Endothelial cell of umbilical vein (primary cell): ENCODE measurements around the gene SRBD1.

Source experiments
- POLR2A ChIP-seq: IDR thresholded peaks from 2 replicates; pipeline ENCODE4 v1.6.1; 2012; ENCODE audit warnings: low read depth, mild to moderate bottlenecking, control low read depth, low read length
- TF ChIP-seq, protein P1 (sequence below), 2 donors: IDR thresholded peaks; 1 replicate in 1 of 2; 2 replicates in 1 of 2; pipeline ENCODE4 v1.5.1; 2011; ENCODE audit warnings: low read length in 2 of 2, mild to moderate bottlenecking in 2 of 2, moderate library complexity in 2 of 2, control low read depth in 1 of 2, inconsistent platforms in 1 of 2, low read depth in 1 of 2; ENCODE audit not compliant: insufficient read depth in 1 of 2; ENCODE audit errors: extremely low read depth in 1 of 2

DNA sequence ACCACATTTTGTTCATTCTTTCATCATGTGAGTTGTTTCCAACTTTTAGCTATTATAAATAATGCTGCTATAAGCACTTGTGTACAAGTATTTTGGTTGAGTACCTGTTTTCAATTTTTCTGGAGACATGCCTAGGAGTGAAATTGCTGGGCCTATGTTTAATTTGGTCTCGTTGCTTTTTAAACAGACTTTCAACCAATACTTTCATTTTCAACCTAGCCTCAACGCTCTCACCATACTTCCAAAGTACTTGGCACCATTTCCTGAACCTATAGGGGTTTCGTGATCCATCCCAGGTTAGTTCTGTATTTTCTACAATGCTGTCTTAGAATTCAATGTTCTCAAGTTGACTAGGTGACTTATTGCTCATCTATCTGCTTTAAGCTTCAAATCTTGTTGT lies 126.1 kb downstream of the SRBD1 start:
- no peak for TF ChIP-seq POLR2A
- TF ChIP-seq, protein P1, sequence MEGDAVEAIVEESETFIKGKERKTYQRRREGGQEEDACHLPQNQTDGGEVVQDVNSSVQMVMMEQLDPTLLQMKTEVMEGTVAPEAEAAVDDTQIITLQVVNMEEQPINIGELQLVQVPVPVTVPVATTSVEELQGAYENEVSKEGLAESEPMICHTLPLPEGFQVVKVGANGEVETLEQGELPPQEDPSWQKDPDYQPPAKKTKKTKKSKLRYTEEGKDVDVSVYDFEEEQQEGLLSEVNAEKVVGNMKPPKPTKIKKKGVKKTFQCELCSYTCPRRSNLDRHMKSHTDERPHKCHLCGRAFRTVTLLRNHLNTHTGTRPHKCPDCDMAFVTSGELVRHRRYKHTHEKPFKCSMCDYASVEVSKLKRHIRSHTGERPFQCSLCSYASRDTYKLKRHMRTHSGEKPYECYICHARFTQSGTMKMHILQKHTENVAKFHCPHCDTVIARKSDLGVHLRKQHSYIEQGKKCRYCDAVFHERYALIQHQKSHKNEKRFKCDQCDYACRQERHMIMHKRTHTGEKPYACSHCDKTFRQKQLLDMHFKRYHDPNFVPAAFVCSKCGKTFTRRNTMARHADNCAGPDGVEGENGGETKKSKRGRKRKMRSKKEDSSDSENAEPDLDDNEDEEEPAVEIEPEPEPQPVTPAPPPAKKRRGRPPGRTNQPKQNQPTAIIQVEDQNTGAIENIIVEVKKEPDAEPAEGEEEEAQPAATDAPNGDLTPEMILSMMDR (IDR thresholded peaks at IDR 0.05; ENCODE audit: extremely low read depth in 1 of 2, insufficient read depth in 1 of 2, low read depth in 1 of 2, low read length in 2 of 2), result no peak
